HG03460 (cell line): ENCODE results near the gene CLDN5.

Experiments used
- ATAC-seq: cut with Tn5 transposase; IDR thresholded peaks from one replicate; pipeline ENCODE4 v1.9.1; 2021; ENCODE audit not compliant: unreplicated experiment

The CLDN5 gene

GRCh38 chr22:19504900-19505734 is 19.1 kb downstream of the CLDN5 start:
- no peak for ATAC-seq

DNA sequence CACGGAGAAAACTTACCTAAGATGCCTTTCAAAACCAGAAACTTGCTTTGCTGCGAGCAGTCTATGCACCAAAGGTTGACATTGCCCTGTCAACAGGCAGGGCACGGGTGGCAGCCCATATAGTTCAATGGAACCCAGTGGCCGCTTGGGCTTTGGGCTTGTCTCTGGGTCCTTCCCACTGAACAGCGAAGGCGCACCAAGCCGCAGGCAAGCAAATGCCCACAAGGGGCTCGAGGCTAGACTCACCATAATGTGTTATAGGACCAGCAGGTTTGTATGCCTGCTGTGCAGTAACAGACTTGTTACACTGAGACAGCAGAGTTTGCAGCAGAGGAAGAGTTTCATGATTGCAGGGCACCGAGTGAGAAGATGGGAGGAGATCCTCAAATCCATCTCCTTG is 20.3 kb downstream of the CLDN5 start:
- ATAC-seq: no peak

- no peak for ATAC-seq
Measured at GRCh38 chr22:19503367-19503766, 20.8 kb downstream of the CLDN5 start.

- no peak for ATAC-seq
Measured at GRCh38 chr22:19501897-19502447, 22.2 kb downstream of the CLDN5 start.

DNA sequence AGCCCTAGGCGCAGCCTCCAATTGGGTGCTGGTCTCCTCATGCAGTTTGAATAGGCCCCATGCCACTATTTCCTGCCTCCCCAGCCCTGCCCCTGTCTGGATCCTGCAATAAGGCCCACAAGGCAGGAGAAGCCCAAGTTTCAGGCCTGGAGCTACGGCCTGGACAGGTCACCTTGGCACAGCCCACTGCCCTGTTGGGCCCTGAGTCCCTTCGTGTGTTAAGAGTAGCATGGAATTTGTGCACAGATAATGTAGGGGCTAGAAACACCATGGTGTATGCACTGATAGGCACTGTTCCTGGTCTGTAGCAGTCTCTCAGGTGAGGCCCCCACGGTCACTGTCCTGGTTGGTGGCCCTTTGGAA is 24.3 kb downstream of the CLDN5 start:
- ATAC-seq: no peak

DNA sequence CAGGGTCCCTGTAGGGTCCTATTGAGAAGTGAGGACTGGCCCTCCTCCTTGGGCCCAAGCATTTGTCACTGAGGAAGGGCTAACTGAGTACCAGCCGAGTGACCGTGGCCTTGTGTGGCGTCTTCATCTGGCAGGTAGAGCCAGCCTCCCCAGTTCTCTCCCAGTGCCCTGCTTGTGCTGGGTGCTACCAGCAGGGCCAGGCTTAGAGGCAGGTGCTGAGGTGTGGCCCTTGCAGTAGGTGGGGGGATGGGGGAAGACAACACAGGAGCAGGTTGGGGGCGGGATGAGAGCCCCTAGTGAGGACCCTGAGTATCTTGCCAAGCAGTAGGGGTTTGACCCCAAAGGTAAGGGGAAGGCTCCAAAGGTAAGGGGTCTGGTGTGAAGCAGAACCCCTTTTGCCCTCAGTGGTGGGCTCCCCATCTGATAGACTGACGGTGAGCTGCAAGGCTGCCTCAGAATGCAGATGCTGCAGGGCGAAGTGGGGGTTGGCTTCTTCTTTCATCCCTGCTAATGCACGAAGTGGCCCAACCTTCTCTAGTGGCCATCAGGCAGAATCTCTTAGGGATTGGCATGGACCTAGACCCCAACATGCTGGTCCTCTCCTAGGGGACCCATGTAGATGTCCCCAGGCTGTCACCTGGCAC is 24.9 kb downstream of the CLDN5 start:
- no peak for ATAC-seq

GRCh38 chr22:19498866-19499190 is 25.4 kb downstream of the CLDN5 start:
- no peak for ATAC-seq

DNA sequence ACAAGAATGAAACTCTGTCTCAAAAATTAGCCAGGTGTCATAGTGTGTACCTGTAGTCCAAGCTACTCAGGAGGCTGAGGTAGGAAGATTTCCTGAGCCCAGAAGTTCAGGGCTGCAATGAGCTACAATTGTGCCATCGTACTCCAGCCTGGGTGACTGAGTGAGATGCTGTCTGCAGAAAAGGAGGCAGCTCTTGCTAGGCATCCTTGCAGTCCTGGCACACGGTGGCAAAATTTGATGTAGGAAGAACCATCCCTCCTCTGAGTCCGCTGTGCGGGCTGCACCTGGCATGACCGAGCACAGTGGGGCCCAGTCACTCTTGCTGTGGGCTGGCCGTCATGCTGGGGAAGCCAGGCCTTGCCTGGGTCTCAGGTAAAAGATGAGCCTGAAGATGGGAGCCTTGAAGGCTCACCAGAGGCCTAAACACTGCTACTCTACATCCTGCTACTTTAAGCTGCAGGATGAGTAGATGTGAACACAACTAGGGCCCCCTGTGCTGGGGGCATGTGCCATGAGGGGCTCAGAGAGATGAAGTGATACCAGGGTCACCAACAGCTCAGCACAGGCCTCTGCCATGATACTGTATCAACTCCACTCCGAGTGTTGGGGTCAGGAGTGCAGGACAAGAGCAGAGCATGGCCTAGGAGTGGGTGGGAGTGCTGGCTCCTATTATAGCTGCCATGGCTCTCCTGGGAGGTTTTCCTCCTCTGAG is 25.9 kb downstream of the CLDN5 start:
- ATAC-seq: no peak

DNA sequence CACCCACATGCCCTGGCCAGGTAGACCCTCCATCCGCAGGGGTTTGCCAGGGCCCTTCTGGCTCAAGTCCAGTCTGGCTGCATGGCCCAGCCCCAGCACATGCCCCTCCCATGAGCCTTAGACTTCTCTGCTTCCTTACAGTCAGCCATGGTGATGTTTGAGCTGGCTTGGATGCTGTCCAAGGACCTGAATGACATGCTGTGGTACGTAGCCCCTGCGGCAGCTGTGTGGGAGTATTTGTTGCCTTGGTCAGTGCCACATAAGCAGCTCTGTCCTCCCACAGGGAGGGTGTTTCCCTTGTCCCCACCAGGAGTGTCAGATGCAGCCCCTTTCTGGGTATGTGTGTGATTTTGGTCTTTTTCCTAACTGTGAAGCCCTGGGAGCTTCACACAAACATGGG is 27.0 kb downstream of the CLDN5 start:
- ATAC-seq: no peak

- no peak for ATAC-seq
Measured at GRCh38 chr22:19496324-19496630, 27.9 kb downstream of the CLDN5 start.

DNA sequence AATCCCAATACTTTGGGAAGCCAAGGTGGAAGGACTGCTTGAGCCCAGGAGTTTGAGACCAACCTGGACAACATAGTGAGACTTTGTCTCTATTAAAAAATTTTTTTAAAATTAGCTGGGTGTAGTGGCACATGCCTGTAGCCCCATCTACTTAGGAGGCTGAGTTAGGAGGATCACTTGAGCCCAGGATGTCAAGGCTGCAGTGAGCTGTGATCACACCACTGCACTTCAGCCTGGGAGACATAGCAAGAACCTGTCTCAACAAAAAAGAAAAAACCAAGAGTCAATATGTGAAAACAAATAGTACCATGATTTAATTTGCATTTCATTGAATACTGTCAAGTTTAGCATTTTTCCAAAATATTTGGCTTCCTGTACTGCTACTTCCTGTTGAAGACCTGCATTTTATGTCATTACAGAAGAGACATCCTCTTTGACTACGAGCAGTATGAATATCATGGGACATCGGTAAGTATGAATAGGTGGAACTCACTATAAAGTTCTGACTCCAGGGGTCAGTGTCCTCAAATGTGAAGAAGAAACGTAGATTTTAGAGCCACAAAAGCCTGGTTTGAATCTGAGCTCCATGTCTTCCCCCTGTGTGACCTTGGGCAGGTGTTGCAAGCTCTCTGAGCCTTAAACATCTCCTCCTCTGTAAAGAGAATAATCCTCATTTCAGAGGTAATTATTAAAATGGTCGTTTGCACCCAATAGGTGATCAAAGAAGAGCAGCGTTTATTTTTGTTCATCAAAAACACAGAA is 28.5 kb downstream of the CLDN5 start:
- ATAC-seq: no peak

- no peak for ATAC-seq
Measured at GRCh38 chr22:19494676-19495173, 29.5 kb downstream of the CLDN5 start.

DNA sequence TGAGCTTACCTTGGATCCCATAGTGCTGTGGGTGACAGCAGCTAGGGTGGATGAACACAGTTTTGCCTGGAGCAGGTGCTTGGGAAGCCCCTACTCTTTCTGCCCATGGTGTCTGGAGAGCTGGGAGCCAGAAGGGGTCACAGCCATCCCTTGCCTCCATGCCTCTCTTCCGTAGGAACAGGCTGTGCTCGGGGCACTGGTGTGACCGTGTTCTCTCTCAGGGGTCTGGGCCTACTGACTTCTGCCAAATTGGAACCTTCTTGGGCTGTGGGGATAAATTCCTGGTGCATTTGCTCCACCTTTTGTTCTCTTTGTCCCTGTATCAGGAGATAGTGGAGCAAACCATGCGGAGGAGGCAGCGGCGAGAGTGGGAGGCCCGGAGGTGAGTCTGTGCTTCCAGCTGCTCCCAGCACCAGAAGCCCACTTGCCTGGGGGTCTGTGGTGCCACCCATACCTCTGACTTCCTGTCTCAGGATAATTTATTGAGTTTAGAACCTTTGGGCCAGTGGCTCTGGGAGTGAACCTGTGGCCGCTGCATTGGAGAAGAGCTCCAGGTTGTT is 30.1 kb downstream of the CLDN5 start:
- no peak for ATAC-seq

- no peak for ATAC-seq
Measured at GRCh38 chr22:19492504-19493174, 31.6 kb downstream of the CLDN5 start.

DNA sequence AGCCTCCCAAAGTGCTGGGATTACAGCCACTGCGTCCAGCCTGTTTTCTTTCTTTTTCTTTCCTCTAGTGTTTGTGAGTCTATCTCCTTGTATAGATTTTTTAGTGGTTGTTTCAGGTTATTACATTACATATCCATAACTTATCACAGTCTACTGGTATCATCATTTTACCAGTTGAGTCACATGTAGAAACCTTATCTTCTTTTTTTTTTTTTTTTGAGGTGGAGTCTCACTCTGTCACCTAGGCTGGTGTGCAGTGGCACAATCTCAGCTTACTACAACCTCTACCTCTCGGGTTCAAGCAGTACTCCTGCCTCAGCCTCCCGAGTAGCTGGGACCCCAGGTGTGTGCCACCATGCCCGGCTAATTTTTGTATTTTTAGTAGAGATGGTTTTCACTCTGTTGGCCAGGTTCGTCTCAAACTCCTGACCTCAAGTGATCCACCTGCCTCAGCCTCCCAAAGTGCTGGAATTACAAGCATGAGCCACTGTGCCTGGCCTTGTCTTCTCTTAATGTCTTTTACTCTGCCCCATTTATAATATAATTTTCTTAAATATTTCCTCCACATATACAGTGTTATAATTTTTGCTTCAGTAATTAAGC is 33.5 kb downstream of the CLDN5 start:
- ATAC-seq: no peak

DNA sequence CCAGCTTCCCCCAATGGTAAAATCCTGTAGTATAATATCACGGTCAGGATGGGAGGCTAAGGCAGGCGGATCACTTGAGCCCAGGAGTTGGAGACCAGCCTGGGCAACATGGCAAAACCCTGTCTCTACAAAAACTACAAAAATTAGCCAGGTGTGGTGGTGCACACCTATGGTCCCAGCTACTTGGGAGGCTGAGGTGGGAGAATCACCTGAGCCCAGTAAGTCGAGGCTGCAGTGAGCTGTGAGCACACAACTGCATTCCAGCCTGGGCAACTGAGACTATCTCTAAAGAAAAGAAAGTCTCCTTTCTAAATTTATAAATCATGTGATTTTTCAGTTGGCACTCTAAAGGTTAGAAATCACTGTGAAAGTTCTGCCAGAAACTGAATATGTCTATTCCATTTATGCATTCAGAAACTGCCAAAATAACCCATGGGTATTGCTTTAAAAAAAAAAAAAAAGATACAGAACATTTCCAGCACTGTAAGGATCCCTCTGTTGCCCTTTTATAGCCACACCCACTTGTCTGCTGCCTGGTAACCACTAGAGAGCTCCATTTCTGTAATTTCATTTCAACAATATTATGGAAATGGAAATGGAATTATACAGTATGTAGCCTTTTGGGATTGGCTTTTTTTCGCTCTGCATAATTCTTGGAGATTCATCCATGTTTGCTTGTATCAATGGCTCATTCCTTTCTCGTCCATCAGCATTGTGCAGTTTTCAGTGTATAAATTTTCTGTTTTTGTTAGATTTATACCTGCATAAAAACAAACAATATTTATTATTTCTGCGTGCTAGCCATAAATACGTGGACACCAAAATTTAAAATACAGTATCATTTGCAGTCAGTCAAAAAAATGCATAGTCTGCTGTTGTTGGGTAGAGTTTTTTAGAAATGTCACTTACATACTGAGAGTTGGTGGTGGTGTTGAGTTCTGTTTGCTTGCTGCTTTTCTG is 35.0 kb downstream of the CLDN5 start:
- no peak for ATAC-seq

DNA sequence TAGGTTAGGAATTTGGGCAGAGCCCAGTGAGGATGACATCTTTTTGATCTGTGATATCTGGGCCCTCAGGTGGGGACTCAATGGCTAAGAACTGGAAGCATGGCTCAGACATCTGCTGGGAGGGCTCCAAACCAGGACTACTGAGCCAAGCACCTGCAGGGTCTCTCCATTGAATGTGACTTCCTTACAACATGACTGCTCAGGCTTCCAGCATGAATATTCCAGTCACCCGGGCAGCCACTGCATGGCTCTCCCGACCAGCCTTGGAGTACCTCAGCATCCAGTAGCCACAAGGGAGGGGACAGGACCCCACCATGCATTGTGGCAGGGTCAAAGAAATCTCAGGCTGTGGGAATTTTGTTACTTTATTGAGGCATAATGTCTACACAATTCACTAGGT is 35.9 kb downstream of the CLDN5 start:
- ATAC-seq: no peak

DNA sequence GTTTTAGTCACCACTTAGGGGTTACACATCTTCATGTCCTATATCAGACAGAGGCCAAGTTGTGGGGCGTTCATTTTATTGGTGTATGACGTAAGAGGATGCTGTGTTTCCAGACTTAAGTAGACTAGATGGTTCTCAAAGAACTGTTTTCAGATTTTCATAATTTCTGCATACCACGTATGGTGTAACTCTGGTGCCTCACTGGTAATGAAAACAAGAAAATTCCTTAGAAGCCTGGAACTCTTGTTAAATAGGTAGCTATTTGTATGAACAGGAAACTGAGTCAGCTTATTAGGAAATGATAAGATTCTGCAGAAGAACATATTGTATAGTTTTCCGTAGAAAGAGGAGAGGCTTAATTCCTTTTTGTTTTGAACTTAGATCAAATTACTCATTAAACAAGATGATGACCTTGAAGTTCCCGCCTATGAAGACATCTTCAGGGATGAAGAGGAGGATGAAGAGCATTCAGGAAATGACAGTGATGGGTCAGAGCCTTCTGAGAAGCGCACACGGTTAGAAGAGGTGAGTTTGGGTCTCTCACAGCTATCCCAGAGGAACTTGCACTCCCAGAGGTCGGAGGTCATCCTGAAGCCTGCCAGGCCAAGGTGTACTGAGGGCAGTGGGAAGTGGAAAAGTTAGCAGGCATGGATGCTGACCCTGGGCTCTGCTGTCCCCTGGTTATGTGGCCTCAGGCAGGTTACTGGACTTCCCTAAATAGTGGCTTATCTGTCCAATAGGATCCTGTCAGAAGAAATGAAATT is 40.5 kb downstream of the CLDN5 start:
- ATAC-seq: no peak
